Measurements from ENCODE around the gene TFR2. TPM values are rescaled to one million over a fixed set of nuclear protein-coding genes. Genes with fewer than 3 reads are reported as not detected.

The TFR2 gene
- total and polyA plus RNA-seq, 9 of the 15 experiments (the other 6 are each of a cell fraction or from before 2014, with no cell fraction given) = 3.8 to 123 (median 51.1) TPM

- TF ChIP-seq RBFOX2 (IDR thresholded peaks at IDR 0.05; ENCODE audit: low read depth, low read length) = peak; percentile 43; the same call in 1 of the 2 replicates
- no peak for TF ChIP-seq ZNF324 (CRISPR knock-in tag; IDR thresholded peaks at IDR 0.05)
- TF ChIP-seq POLR3G (IDR thresholded peaks at IDR 0.05; ENCODE audit: extremely low read depth, insufficient read length, insufficient replicate concordance) = no peak
- peak; percentile 42; the same call in 1 of the 2 replicates for TF ChIP-seq HCFC1 (IDR thresholded peaks at IDR 0.05; ENCODE audit: low read depth, low read length)
- no peak for TF ChIP-seq ARID3B (CRISPR knock-in tag; IDR thresholded peaks at IDR 0.05; ENCODE audit: borderline replicate concordance)
- no peak for TF ChIP-seq CAMTA2 (CRISPR knock-in tag; conservative IDR thresholded peaks at IDR 0.05)
- TF ChIP-seq CBX8 (IDR thresholded peaks at IDR 0.05; ENCODE audit: borderline replicate concordance, extremely low read depth, low read depth, low read length, poor library complexity, severe bottlenecking) = no peak
- TF ChIP-seq E4F1 (CRISPR knock-in tag; IDR thresholded peaks at IDR 0.05; ENCODE audit: borderline replicate concordance) = no peak
- no peak for TF ChIP-seq ZNF445 (CRISPR knock-in tag; IDR thresholded peaks at IDR 0.05; ENCODE audit: low read depth)
- no peak for TF ChIP-seq ZNF311 (CRISPR knock-in tag; IDR thresholded peaks at IDR 0.05)
- TF ChIP-seq ZNF639 (CRISPR knock-in tag; conservative IDR thresholded peaks at IDR 0.05 in 1 of 2, IDR thresholded peaks at IDR 0.05 in 1 of 2) = 0 out of 4 replicates have a peak, but pooled peaks have one; percentile 10 to 32
- TF ChIP-seq MCM7 (IDR thresholded peaks at IDR 0.05) = no peak
- TF ChIP-seq ZNF740 (CRISPR knock-in tag; IDR thresholded peaks at IDR 0.05) = no peak
- no peak for TF ChIP-seq ZNF740 (tag; IDR thresholded peaks at IDR 0.05)
- TF ChIP-seq ZC3H8 (IDR thresholded peaks at IDR 0.05) = no peak
- TF ChIP-seq ZNF785 (CRISPR knock-in tag; IDR thresholded peaks at IDR 0.05) = no peak
- no peak for TF ChIP-seq ZNF217 (CRISPR knock-in tag; IDR thresholded peaks at IDR 0.05)
- TF ChIP-seq ARID3A (IDR thresholded peaks at IDR 0.05; ENCODE audit: borderline replicate concordance, low read depth, low read length) = no peak
- no peak for TF ChIP-seq ADNP (tag; IDR thresholded peaks at IDR 0.05)
Measured at GRCh38 chr7:100655908-100656674, 14.7 kb upstream of the TFR2 start, which contains the start of gene ACTL6B (continued).

All from K562 (cell line).